Adrenal gland (tissue), 5 donors: ENCODE results near the gene DGAT2.

Source experiments
- POLR2A ChIP-seq, 2 donors: fragments of 450-650 bp; IDR thresholded peaks; one replicate each; pipeline ENCODE4 v1.6.1; 2017; ENCODE audit warnings: antibody characterized with exemption in 2 of 2, mild to moderate bottlenecking in 2 of 2, moderate library complexity in 1 of 2
- TF ChIP-seq, protein P1 (sequence below), 6 experiments: fragments of 450-650 bp in 4 of 6; fragments of 200-600 bp in 2 of 6; sonication (generic) in 1 of 6; IDR thresholded peaks; 1 replicate in 5 of 6; 2 replicates in 1 of 6; pipeline versions ENCODE4 v1.5.1 to v1.8.0; 2016 to 2021; ENCODE audit warnings: antibody characterized with exemption in 6 of 6, mild to moderate bottlenecking in 2 of 6, moderate library complexity in 1 of 6
- donor health status: DM: no; HTN: no; CAD: no.

DNA sequence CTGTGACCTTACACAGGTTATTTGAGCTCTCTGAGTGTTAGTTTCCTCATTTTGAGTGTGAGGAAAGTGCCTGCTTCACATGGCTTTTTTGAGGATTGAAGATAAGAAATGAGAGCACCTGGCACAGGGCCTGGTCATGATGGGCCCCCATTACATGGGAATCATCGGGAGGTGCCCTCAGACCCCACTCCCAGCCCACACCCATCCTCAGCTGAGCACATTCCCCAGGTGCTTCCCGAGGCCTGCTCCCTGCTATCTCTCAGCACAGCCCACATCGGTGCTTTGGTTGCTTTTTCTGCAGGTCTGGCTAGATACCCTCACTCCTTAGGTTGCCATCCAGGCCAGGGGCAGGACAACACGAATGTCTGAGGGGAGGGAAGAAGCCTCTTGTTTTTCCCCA is 16.6 kb downstream of the DGAT2 start:
- TF ChIP-seq, protein P1, sequence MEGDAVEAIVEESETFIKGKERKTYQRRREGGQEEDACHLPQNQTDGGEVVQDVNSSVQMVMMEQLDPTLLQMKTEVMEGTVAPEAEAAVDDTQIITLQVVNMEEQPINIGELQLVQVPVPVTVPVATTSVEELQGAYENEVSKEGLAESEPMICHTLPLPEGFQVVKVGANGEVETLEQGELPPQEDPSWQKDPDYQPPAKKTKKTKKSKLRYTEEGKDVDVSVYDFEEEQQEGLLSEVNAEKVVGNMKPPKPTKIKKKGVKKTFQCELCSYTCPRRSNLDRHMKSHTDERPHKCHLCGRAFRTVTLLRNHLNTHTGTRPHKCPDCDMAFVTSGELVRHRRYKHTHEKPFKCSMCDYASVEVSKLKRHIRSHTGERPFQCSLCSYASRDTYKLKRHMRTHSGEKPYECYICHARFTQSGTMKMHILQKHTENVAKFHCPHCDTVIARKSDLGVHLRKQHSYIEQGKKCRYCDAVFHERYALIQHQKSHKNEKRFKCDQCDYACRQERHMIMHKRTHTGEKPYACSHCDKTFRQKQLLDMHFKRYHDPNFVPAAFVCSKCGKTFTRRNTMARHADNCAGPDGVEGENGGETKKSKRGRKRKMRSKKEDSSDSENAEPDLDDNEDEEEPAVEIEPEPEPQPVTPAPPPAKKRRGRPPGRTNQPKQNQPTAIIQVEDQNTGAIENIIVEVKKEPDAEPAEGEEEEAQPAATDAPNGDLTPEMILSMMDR (IDR thresholded peaks at IDR 0.05): no peak
- no peak for TF ChIP-seq POLR2A (IDR thresholded peaks at IDR 0.05)
